Hematopoietic multipotent progenitor cell treated with erythropoietin and hydrocortisone succinate and interleukin-3 and kit ligand, for 15 days (in vitro differentiated cells): ENCODE results near the gene PRR22.
"Not testable (repeated sequence)": the region's sequence is repeated elsewhere in the genome, so short reads cannot be mapped to it uniquely, and the experiment has no call there.

Experiments
- DNase-seq: peaks from one replicate; pipeline ENCODE4 v3.0.0-alpha.2; 2015; ENCODE audit warnings: low spot score

PRR22 gene

DNA sequence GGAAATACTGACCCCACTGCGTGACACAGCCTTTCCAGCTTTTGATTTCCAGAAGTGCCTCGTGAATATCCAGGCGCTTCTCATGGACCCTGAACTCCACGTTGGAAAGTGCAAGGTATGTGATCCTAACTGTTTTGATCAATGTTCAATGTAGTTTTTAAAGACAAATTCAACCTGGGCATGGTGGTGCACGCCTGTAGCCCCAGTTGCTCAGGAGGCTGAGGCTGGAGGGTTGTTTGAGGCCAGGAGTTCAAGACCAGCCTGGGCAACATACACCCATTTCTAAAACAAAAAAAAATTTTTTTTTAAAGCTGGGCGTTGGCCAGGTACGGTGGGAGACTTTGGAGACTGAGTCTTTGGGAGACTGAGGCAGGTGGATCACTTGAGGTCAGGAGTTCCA is 32.8 kb downstream of the PRR22 start:
- no peak for DNase-seq

- DNase-seq: no peak
These were observed 35.0 kb downstream of the PRR22 start for GRCh38 chr19:5749505-5749904.

DNA sequence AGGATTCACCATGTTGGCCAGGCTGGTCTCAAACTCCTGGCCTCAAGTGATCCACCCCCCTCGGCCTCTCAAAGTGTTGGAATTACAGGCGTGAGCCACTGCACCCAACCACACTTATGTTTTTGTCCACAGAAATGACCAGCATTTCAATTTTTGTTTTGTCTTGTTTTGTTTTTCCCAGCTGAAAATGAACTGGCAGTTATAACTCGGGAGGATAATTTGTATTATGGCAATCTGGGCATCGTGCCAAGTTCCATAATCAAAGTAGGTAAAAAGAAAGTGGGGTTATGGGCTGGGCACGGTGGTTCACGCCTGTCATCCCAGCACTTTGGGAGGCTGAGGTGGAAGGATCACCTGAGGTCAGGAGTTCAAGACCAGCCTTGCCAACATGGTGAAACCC is 35.6 kb downstream of the PRR22 start:
- DNase-seq: not testable (repeated sequence)

GRCh38 chr19:5744999-5745398 is 39.5 kb downstream of the PRR22 start:
- not testable (repeated sequence) for DNase-seq

GRCh38 chr19:5743630-5744029 is 40.9 kb downstream of the PRR22 start:
- DNase-seq: no peak

- DNase-seq: no peak
These were observed 42.5 kb downstream of the PRR22 start for GRCh38 chr19:5742051-5742450.

- no peak for DNase-seq
These were observed 46.1 kb downstream of the PRR22 start for GRCh38 chr19:5738423-5738822.

DNA sequence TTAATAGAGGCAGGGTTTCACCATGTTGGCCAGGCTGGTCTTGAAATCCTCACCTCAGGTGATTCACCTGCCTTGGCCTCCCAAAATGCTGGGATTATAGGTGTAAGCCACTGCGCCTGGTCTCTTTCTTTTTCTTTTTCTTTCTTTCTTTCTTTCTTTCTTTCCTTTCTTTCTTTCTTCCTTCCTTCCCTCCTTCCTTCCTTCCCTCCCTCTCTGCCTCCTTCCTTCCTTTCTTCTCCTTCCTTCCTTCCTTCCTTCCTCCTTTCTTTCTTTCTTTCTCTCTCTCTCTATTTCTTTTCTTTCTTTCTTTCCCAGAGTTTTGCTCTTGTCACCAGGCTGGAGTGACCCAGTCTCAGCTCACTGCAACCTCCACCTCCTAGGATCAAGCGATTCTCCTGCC is 51.4 kb downstream of the PRR22 start:
- DNase-seq: not testable (repeated sequence)
